Measurements from ENCODE around the gene LRRC71.

Gene LRRC71

DNA sequence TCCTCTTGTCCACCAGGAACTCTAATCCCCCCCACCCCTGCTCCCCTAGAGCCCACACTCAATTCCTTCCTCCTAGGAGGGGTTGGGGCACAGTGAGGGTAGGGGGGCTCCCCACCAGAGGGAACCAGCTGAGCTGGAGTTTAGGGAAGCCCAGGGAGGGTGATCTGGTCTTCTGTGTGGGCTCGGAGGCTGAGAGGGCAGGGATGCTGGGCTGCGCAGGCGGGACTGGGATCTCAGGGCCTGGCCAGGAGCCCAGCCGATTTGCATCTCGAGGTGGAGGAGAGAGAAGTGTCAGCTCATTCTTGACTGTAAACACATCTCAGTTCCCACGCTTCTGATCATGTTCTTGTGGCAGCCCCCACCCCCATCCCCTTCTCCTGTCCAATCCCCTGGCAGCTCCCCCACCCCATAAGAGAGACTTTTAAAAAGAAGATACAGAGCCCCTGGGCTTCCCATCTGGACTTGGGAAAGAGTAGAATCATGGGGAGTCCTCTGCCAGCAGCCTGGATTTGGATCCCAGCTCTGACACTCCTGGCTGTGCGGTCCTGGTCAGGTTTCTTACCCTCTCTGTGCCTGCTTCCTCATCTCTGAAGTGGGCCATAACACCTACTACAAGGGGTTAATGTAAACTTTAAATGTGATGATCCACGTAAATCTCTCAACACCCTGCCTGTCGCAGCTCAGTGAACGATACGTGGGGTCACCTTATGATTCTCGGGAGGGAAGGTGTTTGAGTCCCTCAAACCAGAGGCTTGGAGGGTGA, 20.3 kb upstream of the LRRC71 start:
- Histone ChIP-seq H3K27me3 (replicated peaks; ENCODE audit: control insufficient read depth, insufficient read depth, low read length) (peaks cover 1% of the 10 kb centered on the region; the same call in 1 of the 2 replicates), H3K36me3 (ENCODE audit: control insufficient read depth, insufficient read depth, low read length) (no peaks in the 10 kb centered on the region), H3K4me3 (replicated peaks; ENCODE audit: low read depth, low read length) (no peak overlapping the region)
- DNase-seq (ENCODE audit: extremely low read depth, insufficient read length): no peak
- no peak for TF ChIP-seq CTCF (IDR thresholded peaks at IDR 0.05; ENCODE audit: insufficient read depth, low read length, poor library complexity, severe bottlenecking)

GRCh38 chr1:156900896-156901589, 19.4 kb upstream of the LRRC71 start:
- Histone ChIP-seq H3K27me3 (replicated peaks; ENCODE audit: control insufficient read depth, insufficient read depth, low read length) (peaks cover 1% of the 10 kb centered on the region; the same call in 1 of the 2 replicates), H3K36me3 (ENCODE audit: control insufficient read depth, insufficient read depth, low read length) (no peaks in the 10 kb centered on the region), H3K4me3 (replicated peaks; ENCODE audit: low read depth, low read length) (no peak overlapping the region)
- no peak for DNase-seq (ENCODE audit: extremely low read depth, insufficient read length)
- no peak for TF ChIP-seq CTCF (IDR thresholded peaks at IDR 0.05; ENCODE audit: insufficient read depth, low read length, poor library complexity, severe bottlenecking)

GRCh38 chr1:156901590-156901900, 18.9 kb upstream of the LRRC71 start:
- H3K27me3 ChIP-seq (replicated peaks; ENCODE audit: control insufficient read depth, insufficient read depth, low read length): peaks cover 1% of the 10 kb centered on the region; the same call in 1 of the 2 replicates
- no peak overlapping the region for H3K4me3 ChIP-seq (replicated peaks; ENCODE audit: low read depth, low read length)
- no peak for DNase-seq (ENCODE audit: extremely low read depth, insufficient read length)
- H3K36me3 ChIP-seq (ENCODE audit: control insufficient read depth, insufficient read depth, low read length): no peaks in the 10 kb centered on the region
- TF ChIP-seq CTCF (IDR thresholded peaks at IDR 0.05; ENCODE audit: insufficient read depth, low read length, poor library complexity, severe bottlenecking): no peak

GRCh38 chr1:156901966-156902915, 18.2 kb upstream of the LRRC71 start:
- H3K4me3 ChIP-seq (replicated peaks; ENCODE audit: low read depth, low read length): no peak overlapping the region

More at GRCh38 chr1:156901966-156902915, 18.2 kb upstream of the LRRC71 start:
- Histone ChIP-seq H3K36me3 (ENCODE audit: control insufficient read depth, insufficient read depth, low read length) (no peaks in the 10 kb centered on the region), H3K27me3 (replicated peaks; ENCODE audit: control insufficient read depth, insufficient read depth, low read length) (peaks cover 1% of the 10 kb centered on the region; the same call in 1 of the 2 replicates)
- no peak for DNase-seq (ENCODE audit: extremely low read depth, insufficient read length)
- TF ChIP-seq CTCF (IDR thresholded peaks at IDR 0.05; ENCODE audit: insufficient read depth, low read length, poor library complexity, severe bottlenecking): no peak
